Prostate gland (tissue), 2 donors: Measurements from ENCODE around the gene STX1A. TPM values are rescaled to one million over a fixed set of nuclear protein-coding genes. Genes with fewer than 3 reads are reported as not detected.
A peak's percentile ranks its signal among the peaks of the same experiment; 100 is the strongest.

ENCODE experiments used
- DNase-seq: peaks from one replicate; pipeline ENCODE4 v3.0.0-alpha.2; 2019; ENCODE audit warnings: low spot score
- H3K27ac ChIP-seq, 2 donors: fragments of 200-600 bp; sonication (generic); 2 replicates each; pipeline ENCODE4 v1.5.1; 2017 to 2019
- H3K27me3 ChIP-seq: fragments of 200-600 bp; sonication (generic); replicated peaks from 2 replicates; pipeline ENCODE4 v1.5.1; 2019; ENCODE audit not compliant: insufficient read depth
- H3K36me3 ChIP-seq, 2 donors: fragments of 200-600 bp; sonication (generic); 1 replicate in 1 of 2; 2 replicates in 1 of 2; pipeline versions ENCODE4 v1.5.1 to v1.8.1; 2017 to 2019
- H3K4me1 ChIP-seq: fragments of 200-600 bp; sonication (generic); replicated peaks from 2 replicates; pipeline ENCODE4 v1.5.1; 2019
- H3K4me3 ChIP-seq, 2 donors: fragments of 200-600 bp; sonication (generic); 2 replicates each; pipeline ENCODE4 v1.5.1; 2017 to 2019
- H3K9me3 ChIP-seq: fragments of 200-600 bp; sonication (generic); 2 replicates; pipeline ENCODE4 v1.5.1; 2017
- POLR2A ChIP-seq: fragments of 450-650 bp; IDR thresholded peaks from one replicate; pipeline ENCODE4 v1.6.1; 2016; ENCODE audit warnings: antibody characterized with exemption, mild to moderate bottlenecking
- POLR2AphosphoS5 ChIP-seq: sonication (generic); formaldehyde crosslinking; IDR thresholded peaks from one replicate; pipeline ENCODE4 v1.6.1; 2017; ENCODE audit warnings: antibody characterized with exemption
- WGBS: methylation state at CpG from one replicate; pipeline ENCODE4 v1.1.5; 2018; 5-methylcytosine and 5-hydroxymethylcytosine counted together
- intact Hi-C: fragments of 100-400 bp; cut with DNase I; formaldehyde crosslinking; loops from one replicate; pipeline ENCODE4 v1.14.2; 2022
- total RNA-seq, 2 donors: library from RNA; depleted of rRNA; stranded (reverse); fragments of >200 nt; gene quantifications; one replicate each; pipeline ENCODE4 v1.1.0, GENCODE V29; 2016
- TF ChIP-seq, protein P1 (sequence below), 4 experiments: fragments of 200-600 bp in 2 of 4; fragments of 450-650 bp in 2 of 4; sonication (generic) in 2 of 4; IDR thresholded peaks; 1 replicate in 3 of 4; 2 replicates in 1 of 4; pipeline ENCODE4 v1.5.1; 2016 to 2019; ENCODE audit warnings: antibody characterized with exemption in 4 of 4, mild to moderate bottlenecking in 2 of 4, moderate library complexity in 2 of 4

STX1A gene
- total RNA-seq, 2 donors from 2014 or later, result 6.8 to 15.3 TPM

DNA sequence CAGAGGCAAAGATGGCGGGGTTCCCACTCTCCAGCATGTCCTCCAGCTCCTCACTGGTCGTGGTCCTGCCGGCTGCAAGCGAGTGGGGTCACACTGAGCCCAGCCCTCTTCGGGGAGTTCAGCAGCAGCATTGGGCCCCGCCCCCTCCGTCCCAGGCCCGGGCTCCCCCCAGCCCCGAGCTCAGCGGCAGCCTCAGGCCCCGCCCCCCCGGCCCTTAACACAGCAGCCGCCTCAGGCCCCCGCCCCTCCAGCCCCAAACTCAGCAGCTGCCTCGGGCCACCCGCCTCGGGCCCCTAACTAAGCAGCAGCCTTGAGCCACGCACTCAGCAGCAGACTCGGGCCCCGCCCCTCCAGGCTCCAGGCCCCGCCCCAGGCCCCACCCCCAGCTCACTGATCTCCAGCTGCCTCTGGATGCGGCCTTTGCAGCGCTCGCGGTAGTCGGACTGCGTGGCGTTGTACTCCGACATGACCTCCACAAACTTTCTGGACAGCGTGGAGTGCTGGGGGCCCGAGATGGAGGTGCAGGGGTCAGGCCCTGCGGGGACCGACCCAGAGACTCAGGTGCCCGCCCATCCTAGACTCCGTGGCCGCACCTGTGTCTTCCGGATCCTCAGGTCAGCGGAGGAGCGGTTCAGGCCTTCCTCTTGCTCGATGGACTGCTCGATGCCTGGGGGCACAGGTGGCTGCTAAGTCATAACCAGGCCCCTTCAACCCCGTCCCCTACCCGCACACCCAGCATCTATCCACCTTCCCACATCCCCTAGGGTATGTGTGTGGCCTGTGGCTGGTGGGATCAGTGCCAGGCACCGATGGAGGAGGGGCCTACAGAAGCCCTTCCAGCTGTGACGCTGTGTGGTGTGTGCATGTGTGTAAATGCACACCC is 15.5 kb downstream of the STX1A start:
- no peak for DNase-seq
- Histone ChIP-seq H3K4me3 (peak overlapping the region in 1 of 2 donors; percentile 2), H3K4me1 (peaks cover 6% of the 10 kb centered on the region), H3K27ac (peak overlapping the region in 1 of 2 donors; percentile 58), H3K27me3 (no peaks in the 10 kb centered on the region), H3K9me3 (no peaks in the 10 kb centered on the region), H3K36me3 (no peaks in the 10 kb centered on the region)
- 32% methylated on average over 29 of the region's 45 CpGs for WGBS
- intact Hi-C loops, result no loop called here
- TF ChIP-seq POLR2AphosphoS5 (no peak), POLR2A (no peak)
- TF ChIP-seq, protein P1, sequence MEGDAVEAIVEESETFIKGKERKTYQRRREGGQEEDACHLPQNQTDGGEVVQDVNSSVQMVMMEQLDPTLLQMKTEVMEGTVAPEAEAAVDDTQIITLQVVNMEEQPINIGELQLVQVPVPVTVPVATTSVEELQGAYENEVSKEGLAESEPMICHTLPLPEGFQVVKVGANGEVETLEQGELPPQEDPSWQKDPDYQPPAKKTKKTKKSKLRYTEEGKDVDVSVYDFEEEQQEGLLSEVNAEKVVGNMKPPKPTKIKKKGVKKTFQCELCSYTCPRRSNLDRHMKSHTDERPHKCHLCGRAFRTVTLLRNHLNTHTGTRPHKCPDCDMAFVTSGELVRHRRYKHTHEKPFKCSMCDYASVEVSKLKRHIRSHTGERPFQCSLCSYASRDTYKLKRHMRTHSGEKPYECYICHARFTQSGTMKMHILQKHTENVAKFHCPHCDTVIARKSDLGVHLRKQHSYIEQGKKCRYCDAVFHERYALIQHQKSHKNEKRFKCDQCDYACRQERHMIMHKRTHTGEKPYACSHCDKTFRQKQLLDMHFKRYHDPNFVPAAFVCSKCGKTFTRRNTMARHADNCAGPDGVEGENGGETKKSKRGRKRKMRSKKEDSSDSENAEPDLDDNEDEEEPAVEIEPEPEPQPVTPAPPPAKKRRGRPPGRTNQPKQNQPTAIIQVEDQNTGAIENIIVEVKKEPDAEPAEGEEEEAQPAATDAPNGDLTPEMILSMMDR (IDR thresholded peaks at IDR 0.05), result no peak

DNA sequence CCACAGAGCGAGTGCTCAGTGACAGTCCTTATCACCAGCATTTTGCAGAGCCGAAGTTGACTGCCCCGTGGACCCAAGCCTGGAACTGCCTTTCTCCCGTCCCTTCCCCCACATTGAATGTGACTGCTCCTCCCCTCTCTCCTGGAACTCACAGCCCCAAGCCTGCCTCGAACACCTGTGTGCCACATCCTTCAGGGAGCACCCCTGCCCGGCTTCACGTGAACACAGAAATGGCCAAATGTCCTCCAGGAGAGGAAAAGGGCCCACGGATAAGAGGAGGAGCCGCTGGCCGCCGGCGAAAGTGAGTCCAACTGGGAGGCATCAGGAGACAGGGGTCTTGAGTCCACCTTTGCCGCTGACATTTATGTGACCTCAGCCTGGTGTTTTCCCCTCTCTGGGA is 16.2 kb downstream of the STX1A start:
- H3K27ac ChIP-seq, result no peak overlapping the region
- H3K4me1 ChIP-seq, result peaks cover 6% of the 10 kb centered on the region
- intact Hi-C loops, result no loop called here
- H3K36me3 ChIP-seq, result no peaks in the 10 kb centered on the region
- H3K9me3 ChIP-seq, result no peaks in the 10 kb centered on the region
- no peak overlapping the region for H3K4me3 ChIP-seq
- WGBS, result 70% methylated on average over 13 of the region's 13 CpGs
- TF ChIP-seq POLR2AphosphoS5, result no peak
- no peak for TF ChIP-seq POLR2A
- TF ChIP-seq, protein P1 (IDR thresholded peaks at IDR 0.05), result no peak
- no peaks in the 10 kb centered on the region for H3K27me3 ChIP-seq
- DNase-seq, result no peak

DNA sequence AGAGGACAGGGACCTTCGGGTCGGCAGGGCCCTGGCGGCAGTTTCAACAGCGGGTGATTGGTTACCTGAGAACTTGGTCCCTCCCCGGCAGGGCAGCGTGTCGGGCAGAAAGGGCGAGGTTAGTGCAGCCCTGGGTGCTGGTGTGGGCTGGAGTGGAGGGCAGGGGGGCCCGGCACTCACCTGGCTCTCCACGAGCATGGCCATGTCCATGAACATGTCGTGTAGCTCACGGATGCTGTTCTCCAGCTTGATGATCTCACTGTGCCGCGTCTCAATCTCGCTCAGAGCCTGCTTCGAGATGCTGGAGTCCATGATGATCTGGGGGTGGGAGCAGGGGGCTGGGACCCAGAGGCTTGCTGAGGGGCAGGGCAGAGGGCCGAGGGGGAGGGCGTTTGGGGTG is 16.8 kb downstream of the STX1A start:
- Histone ChIP-seq H3K4me1 (peaks cover 6% of the 10 kb centered on the region), H3K9me3 (no peaks in the 10 kb centered on the region), H3K27me3 (no peaks in the 10 kb centered on the region), H3K27ac (no peak overlapping the region), H3K4me3 (no peak overlapping the region), H3K36me3 (no peaks in the 10 kb centered on the region)
- intact Hi-C loops, result no loop called here
- 89% methylated on average over 18 of the region's 18 CpGs for WGBS
- no peak for TF ChIP-seq POLR2A
- TF ChIP-seq, protein P1 (IDR thresholded peaks at IDR 0.05), result no peak
- TF ChIP-seq POLR2AphosphoS5, result no peak
- DNase-seq, result no peak

DNA sequence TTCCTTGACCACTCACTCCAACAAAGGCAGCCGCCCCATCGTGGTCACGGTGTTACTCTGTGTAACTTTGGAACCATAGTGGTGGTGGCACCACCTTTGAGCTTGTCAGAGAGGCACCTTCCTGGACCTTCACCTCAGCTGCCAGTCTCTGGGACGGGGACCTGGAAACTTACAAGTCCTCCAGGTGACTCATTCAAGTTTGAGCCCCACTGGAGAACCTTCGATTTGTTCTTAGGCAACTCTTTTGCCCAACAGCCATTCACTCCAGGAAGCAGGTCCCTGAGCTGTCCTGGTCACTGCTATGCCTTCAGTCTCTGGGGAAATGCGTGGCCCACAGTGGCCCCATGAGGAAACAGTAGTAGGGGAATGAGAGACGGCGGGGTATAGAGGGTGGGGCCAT is 17.2 kb downstream of the STX1A start:
- H3K36me3 ChIP-seq, result no peaks in the 10 kb centered on the region
- intact Hi-C loops, result no loop called here
- H3K27me3 ChIP-seq, result no peaks in the 10 kb centered on the region
- H3K27ac ChIP-seq, result no peak overlapping the region
- H3K4me1 ChIP-seq, result peaks cover 6% of the 10 kb centered on the region
- WGBS, result 88% methylated on average over 8 of the region's 8 CpGs
- no peak for DNase-seq
- TF ChIP-seq, protein P1 (IDR thresholded peaks at IDR 0.05), result no peak
- TF ChIP-seq POLR2AphosphoS5 (no peak), POLR2A (no peak)
- H3K4me3 ChIP-seq, result no peak overlapping the region
- no peaks in the 10 kb centered on the region for H3K9me3 ChIP-seq
